H1 (cell line): ENCODE data around the gene PYGL.

Source experiments
- BACH1 ChIP-seq: IDR thresholded peaks from 2 replicates; pipeline ENCODE4 v1.6.1; 2012; ENCODE audit warnings: low read length, improper control_type of control experiment
- CEBPB ChIP-seq: IDR thresholded peaks from 2 replicates; pipeline ENCODE4 v1.6.1; 2012; ENCODE audit warnings: low read depth, low read length
- CHD1 ChIP-seq: IDR thresholded peaks from 2 replicates; pipeline ENCODE4 v1.6.1; 2012; ENCODE audit warnings: low read depth, low read length, improper control_type of control experiment
- CREB1 ChIP-seq: IDR thresholded peaks from 2 replicates; pipeline ENCODE4 v1.6.1; 2012; ENCODE audit warnings: inconsistent platforms
- EZH2 ChIP-seq: fragments of 200-600 bp; sonication (generic); IDR thresholded peaks from 2 replicates; pipeline ENCODE4 v1.7.1; 2012; ENCODE audit warnings: low read depth, mild to moderate bottlenecking, moderate library complexity, low read length, inconsistent platforms; ENCODE audit not compliant: severe bottlenecking
- MAFK ChIP-seq: IDR thresholded peaks from 2 replicates; pipeline ENCODE4 v1.6.1; 2012; ENCODE audit warnings: low read depth, mild to moderate bottlenecking, improper control_type of control experiment, low read length
- POLR2A ChIP-seq, 2 experiments: IDR thresholded peaks; 1 replicate in 1 of 2; 2 replicates in 1 of 2; pipeline ENCODE4 v1.6.1; 2011; ENCODE audit warnings: low read depth in 2 of 2, low read length in 2 of 2, mild to moderate bottlenecking in 2 of 2; ENCODE audit errors: control extremely low read depth in 1 of 2
- POLR2AphosphoS5 ChIP-seq: IDR thresholded peaks from 2 replicates; pipeline ENCODE4 v1.6.1; 2011; ENCODE audit warnings: low read depth, low read length
- SP2 ChIP-seq: IDR thresholded peaks from 2 replicates; pipeline ENCODE4 v1.6.1; 2012; ENCODE audit warnings: mild to moderate bottlenecking, low read length, inconsistent platforms
- YY1 ChIP-seq: IDR thresholded peaks from 2 replicates; pipeline ENCODE4 v1.6.1; 2011; ENCODE audit warnings: low read depth, mild to moderate bottlenecking, low read length
- TF ChIP-seq, protein P1 (sequence below), 3 experiments: IDR thresholded peaks; 1 replicate in 2 of 3; 2 replicates in 1 of 3; pipeline versions ENCODE4 v1.5.1 to v1.6.1; 2011; ENCODE audit warnings: low read length in 3 of 3, mild to moderate bottlenecking in 3 of 3, inconsistent platforms in 2 of 3, low read depth in 1 of 3, moderate library complexity in 1 of 3; ENCODE audit not compliant: insufficient read depth in 1 of 3; ENCODE audit errors: control extremely low read depth in 1 of 3

DNA sequence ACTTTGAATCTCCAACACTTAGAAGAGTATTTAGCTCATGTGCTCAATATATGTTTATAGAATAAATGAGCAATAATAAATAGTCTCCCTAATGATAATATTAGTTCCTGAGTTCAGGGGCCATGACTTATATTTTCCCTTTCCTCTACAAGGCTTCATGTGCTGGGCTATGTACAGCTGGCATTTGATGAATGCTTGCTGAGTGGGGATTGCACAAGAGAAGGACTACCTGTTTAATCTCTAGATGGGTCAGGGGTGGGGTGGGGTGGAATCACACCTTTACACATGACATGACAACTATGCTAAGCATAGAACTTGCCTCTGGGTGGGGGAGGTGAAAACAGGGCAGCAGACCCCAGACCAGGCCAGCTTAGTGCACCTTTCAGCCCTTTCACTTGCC lies 80.0 kb downstream of the PYGL start:
- TF ChIP-seq POLR2A (IDR thresholded peaks at IDR 0.05; ENCODE audit: control extremely low read depth in 1 of 2, low read depth in 2 of 2, low read length in 2 of 2) (no peak), POLR2AphosphoS5 (no peak), CREB1 (no peak), CHD1 (no peak), YY1 (no peak), EZH2 (no peak), MAFK (no peak), CEBPB (no peak), BACH1 (no peak), SP2 (no peak)
- TF ChIP-seq, protein P1, sequence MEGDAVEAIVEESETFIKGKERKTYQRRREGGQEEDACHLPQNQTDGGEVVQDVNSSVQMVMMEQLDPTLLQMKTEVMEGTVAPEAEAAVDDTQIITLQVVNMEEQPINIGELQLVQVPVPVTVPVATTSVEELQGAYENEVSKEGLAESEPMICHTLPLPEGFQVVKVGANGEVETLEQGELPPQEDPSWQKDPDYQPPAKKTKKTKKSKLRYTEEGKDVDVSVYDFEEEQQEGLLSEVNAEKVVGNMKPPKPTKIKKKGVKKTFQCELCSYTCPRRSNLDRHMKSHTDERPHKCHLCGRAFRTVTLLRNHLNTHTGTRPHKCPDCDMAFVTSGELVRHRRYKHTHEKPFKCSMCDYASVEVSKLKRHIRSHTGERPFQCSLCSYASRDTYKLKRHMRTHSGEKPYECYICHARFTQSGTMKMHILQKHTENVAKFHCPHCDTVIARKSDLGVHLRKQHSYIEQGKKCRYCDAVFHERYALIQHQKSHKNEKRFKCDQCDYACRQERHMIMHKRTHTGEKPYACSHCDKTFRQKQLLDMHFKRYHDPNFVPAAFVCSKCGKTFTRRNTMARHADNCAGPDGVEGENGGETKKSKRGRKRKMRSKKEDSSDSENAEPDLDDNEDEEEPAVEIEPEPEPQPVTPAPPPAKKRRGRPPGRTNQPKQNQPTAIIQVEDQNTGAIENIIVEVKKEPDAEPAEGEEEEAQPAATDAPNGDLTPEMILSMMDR (IDR thresholded peaks at IDR 0.05; ENCODE audit: control extremely low read depth in 1 of 3, insufficient read depth in 1 of 3, low read depth in 1 of 3, low read length in 3 of 3) = no peak
